GM23248 (cell line): ENCODE measurements around the gene COL5A3. TPM values are rescaled to one million over a fixed set of nuclear protein-coding genes. Genes with fewer than 3 reads are reported as not detected.

ENCODE experiments used
- DNase-seq: peaks from one replicate; pipeline ENCODE4 v3.0.0-alpha.2; 2015
- H2AFZ ChIP-seq: fragments of 200-600 bp; sonication (generic); 2 replicates; pipeline ENCODE4 v1.6.1; 2016; ENCODE audit warnings: antibody characterized with exemption
- H3F3A ChIP-seq: fragments of 200-600 bp; sonication (generic); 2 replicates; pipeline ENCODE4 v1.6.1; 2016; ENCODE audit warnings: mild to moderate bottlenecking, antibody characterized with exemption, mixed run types; ENCODE audit not compliant: insufficient read depth
- H3K27ac ChIP-seq: fragments of 200-600 bp; sonication (generic); 2 replicates; pipeline ENCODE4 v1.5.1; 2016; ENCODE audit warnings: mild to moderate bottlenecking
- H3K27me3 ChIP-seq: fragments of 200-600 bp; sonication (generic); replicated peaks from 2 replicates; pipeline ENCODE4 v1.6.1; 2016; ENCODE audit warnings: mild to moderate bottlenecking; ENCODE audit not compliant: insufficient read depth
- H3K36me3 ChIP-seq: fragments of 200-600 bp; sonication (generic); 2 replicates; pipeline ENCODE4 v1.6.1; 2016; ENCODE audit warnings: low read depth, mild to moderate bottlenecking
- H3K4me1 ChIP-seq: fragments of 200-600 bp; sonication (generic); 2 replicates; pipeline ENCODE4 v1.6.1; 2016; ENCODE audit warnings: mild to moderate bottlenecking; ENCODE audit not compliant: insufficient read depth
- H3K4me2 ChIP-seq: fragments of 200-600 bp; sonication (generic); one replicate; pipeline ENCODE4 v1.6.1; 2016; ENCODE audit warnings: mild to moderate bottlenecking; ENCODE audit not compliant: unreplicated experiment
- H3K4me3 ChIP-seq: fragments of 200-600 bp; sonication (generic); 2 replicates; pipeline ENCODE4 v1.5.1; 2016; ENCODE audit warnings: mild to moderate bottlenecking
- H3K79me2 ChIP-seq: fragments of 200-600 bp; sonication (generic); 2 replicates; pipeline ENCODE4 v1.6.1; 2016; ENCODE audit warnings: mild to moderate bottlenecking; ENCODE audit not compliant: insufficient read depth
- H3K9ac ChIP-seq: fragments of 200-600 bp; sonication (generic); 2 replicates; pipeline ENCODE4 v1.6.1; 2016; ENCODE audit warnings: mild to moderate bottlenecking
- H3K9me2 ChIP-seq: fragments of 200-600 bp; sonication (generic); 2 replicates; pipeline ENCODE4 v1.6.1; 2016; ENCODE audit warnings: mixed run types, mild to moderate bottlenecking, moderate library complexity; ENCODE audit not compliant: insufficient read depth
- H3K9me3 ChIP-seq: fragments of 200-600 bp; sonication (generic); one replicate; pipeline ENCODE4 v1.6.1; 2017; ENCODE audit warnings: low read depth
- H4K20me1 ChIP-seq: fragments of 200-600 bp; sonication (generic); 2 replicates; pipeline ENCODE4 v1.6.0; 2016; ENCODE audit not compliant: insufficient read depth
- EZH2 ChIP-seq: fragments of 200-600 bp; sonication (generic); IDR thresholded peaks from 2 replicates; pipeline ENCODE4 v1.6.1; 2018; ENCODE audit warnings: antibody characterized with exemption, mild to moderate bottlenecking; ENCODE audit not compliant: insufficient read depth, poor library complexity, severe bottlenecking
- EZH2phosphoT487 ChIP-seq: fragments of 200-600 bp; sonication (generic); IDR thresholded peaks from 2 replicates; pipeline ENCODE4 v1.6.1; 2018; ENCODE audit warnings: antibody characterized with exemption, moderate library complexity, mild to moderate bottlenecking, low read depth; ENCODE audit not compliant: insufficient read depth
- WGBS, 2 experiments: methylation state at CpG; one replicate each; pipeline ENCODE4 v1.1.6; 2015 to 2017; ENCODE audit warnings: low lambda C conversion rate in 2 of 2, low coverage in 1 of 2; ENCODE audit errors: missing lambda C conversion rate in 2 of 2; 5-methylcytosine and 5-hydroxymethylcytosine counted together
- in situ Hi-C: fragments of 300-500 bp; cut with MboI; formaldehyde crosslinking; loops from 2 replicates; pipeline ENCODE4 v1.15.0; 2020
- polyA plus RNA-seq: library from polyadenylated mRNA; unstranded; fragments of >200 nt; fragmentation: Nextera tagmentation; extraction: Ambion mirVana; gene quantifications from 2 replicates; pipeline ENCODE4 v1.2.1, GENCODE V29; 2016
- total RNA-seq: library from RNA; depleted of rRNA; stranded (reverse); fragments of >200 nt; shearing (Covaris generic); gene quantifications from 2 replicates; pipeline ENCODE4 v1.2.3, GENCODE V29; 2014

Gene COL5A3
- total and polyA plus RNA-seq, 2 experiments from 2014 or later, result 4.2 to 22.8 TPM

- H2AFZ ChIP-seq, result no peak overlapping the region
- H3K9me2 ChIP-seq, result no peaks in the 10 kb centered on the region
- no peaks in the 10 kb centered on the region for H3F3A ChIP-seq
- H3K79me2 ChIP-seq, result no peaks in the 10 kb centered on the region
- no peaks in the 10 kb centered on the region for H3K9me3 ChIP-seq
- DNase-seq, result peak; percentile 40
- 87 to 89% methylated on average over 5 of the region's 5 CpGs for WGBS, 2 experiments
- H4K20me1 ChIP-seq, result no peaks in the 10 kb centered on the region
- no peak overlapping the region for H3K27ac ChIP-seq
- no peaks in the 10 kb centered on the region for H3K27me3 ChIP-seq
- no peaks in the 10 kb centered on the region for H3K36me3 ChIP-seq
- no peak overlapping the region for H3K4me2 ChIP-seq
- in situ Hi-C loops, result no loop called here
- no peaks in the 10 kb centered on the region for H3K4me1 ChIP-seq
- H3K4me3 ChIP-seq, result no peak overlapping the region
- H3K9ac ChIP-seq, result 0 out of 2 replicates have a peak overlapping the region, but pooled peaks have one; percentile 25
- TF ChIP-seq EZH2 (no peak), EZH2phosphoT487 (no peak)
Measured at GRCh38 chr19:9996541-9996940, 13.8 kb downstream of the COL5A3 start.

DNA sequence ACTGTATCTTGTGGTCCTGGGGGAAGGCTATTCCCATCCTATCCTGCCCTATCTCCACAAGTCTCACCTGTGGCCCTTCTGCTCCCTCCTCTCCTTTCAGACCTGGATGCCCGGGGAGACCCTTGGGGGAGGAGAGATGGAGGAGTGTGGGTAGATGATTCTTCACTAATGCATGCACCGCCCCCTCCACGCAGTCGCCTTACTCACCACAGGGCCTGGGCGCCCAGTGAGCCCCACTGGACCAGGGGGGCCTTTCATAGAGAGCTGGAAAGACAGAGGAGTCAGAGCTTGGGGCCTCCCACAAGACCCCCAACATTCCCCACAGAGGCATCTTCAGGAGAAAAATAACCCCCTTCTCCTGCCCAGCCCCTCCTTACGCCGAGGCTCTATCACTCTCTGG lies 14.3 kb downstream of the COL5A3 start:
- H2AFZ ChIP-seq, result no peak overlapping the region
- no peak overlapping the region for H3K4me3 ChIP-seq
- no peaks in the 10 kb centered on the region for H3K9me3 ChIP-seq
- H3K79me2 ChIP-seq, result no peaks in the 10 kb centered on the region
- no peak overlapping the region for H3K9ac ChIP-seq
- no peaks in the 10 kb centered on the region for H3K4me1 ChIP-seq
- H4K20me1 ChIP-seq, result no peaks in the 10 kb centered on the region
- H3K9me2 ChIP-seq, result no peaks in the 10 kb centered on the region
- H3K36me3 ChIP-seq, result no peaks in the 10 kb centered on the region
- no peak overlapping the region for H3K4me2 ChIP-seq
- no peak overlapping the region for H3K27ac ChIP-seq
- in situ Hi-C loops, result no loop called here
- H3K27me3 ChIP-seq, result no peaks in the 10 kb centered on the region
- no peaks in the 10 kb centered on the region for H3F3A ChIP-seq
- peak; percentile 22 for DNase-seq
- WGBS, 2 experiments, result 81 to 83% methylated on average over 7 of the region's 7 CpGs
- no peak for TF ChIP-seq EZH2phosphoT487
- no peak for TF ChIP-seq EZH2

DNA sequence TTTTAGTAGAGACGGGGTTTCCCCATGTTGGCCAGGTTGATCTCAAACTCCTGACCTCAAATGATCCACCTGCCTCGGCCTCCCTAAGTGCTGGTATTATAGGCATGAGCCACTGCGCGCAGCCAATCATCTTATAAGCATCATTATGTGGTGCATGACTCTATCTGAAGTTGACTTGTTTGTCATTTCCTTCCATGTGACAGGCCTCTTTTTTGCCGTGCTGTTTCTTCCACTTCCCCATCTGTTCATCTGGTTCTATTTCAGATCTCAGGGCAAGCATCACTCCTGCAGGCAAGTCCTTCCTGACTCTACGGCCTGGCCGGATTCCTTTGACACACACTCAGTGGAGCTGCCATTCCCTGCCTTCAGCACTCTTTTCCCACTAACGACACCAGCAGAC lies 15.2 kb downstream of the COL5A3 start:
- no peak overlapping the region for H3K4me3 ChIP-seq
- WGBS, 2 experiments, result 81 to 87% methylated on average over 8 of the region's 8 CpGs
- no peak overlapping the region for H2AFZ ChIP-seq
- H3K4me2 ChIP-seq, result no peak overlapping the region
- H3K27me3 ChIP-seq, result no peaks in the 10 kb centered on the region
- H3K9me2 ChIP-seq, result no peaks in the 10 kb centered on the region
- H3K79me2 ChIP-seq, result no peaks in the 10 kb centered on the region
- in situ Hi-C loops, result no loop called here
- no peaks in the 10 kb centered on the region for H3K9me3 ChIP-seq
- no peaks in the 10 kb centered on the region for H3K36me3 ChIP-seq
- H3K9ac ChIP-seq, result no peak overlapping the region
- no peak for DNase-seq
- H3K4me1 ChIP-seq, result no peaks in the 10 kb centered on the region
- H3F3A ChIP-seq, result no peaks in the 10 kb centered on the region
- H4K20me1 ChIP-seq, result no peaks in the 10 kb centered on the region
- H3K27ac ChIP-seq, result no peak overlapping the region
- TF ChIP-seq EZH2, result no peak
- no peak for TF ChIP-seq EZH2phosphoT487

GRCh38 chr19:9991425-9992191 lies 18.7 kb downstream of the COL5A3 start:
- Histone ChIP-seq H3K36me3 (0 out of 2 replicates have a peak, but pooled peaks cover 6% of the 10 kb centered on the region), H3K27ac (no peak overlapping the region), H3K9ac (no peak overlapping the region), H3K9me3 (no peaks in the 10 kb centered on the region), H2AFZ (no peak overlapping the region), H3K79me2 (no peaks in the 10 kb centered on the region), H3K4me1 (peaks cover 8% of the 10 kb centered on the region), H3K4me2 (no peak overlapping the region), H3K4me3 (no peak overlapping the region), H3K27me3 (no peaks in the 10 kb centered on the region), H3F3A (peaks cover 17% of the 10 kb centered on the region), H4K20me1 (no peaks in the 10 kb centered on the region), H3K9me2 (no peaks in the 10 kb centered on the region)
- in situ Hi-C loops, result no loop called here
- WGBS, 2 experiments, result 87 to 93% methylated on average over 11 of the region's 11 CpGs
- no peak for DNase-seq
- TF ChIP-seq EZH2 (no peak), EZH2phosphoT487 (no peak)
